MM.1S (cell line): ENCODE measurements around the gene SGMS1.

Experiments used
- EZH2 ChIP-seq: fragments of 300-600 bp; sonication (generic); optimal IDR thresholded peaks from 2 replicates; pipeline ENCODE3; 2017; ENCODE audit warnings: low read depth, mild to moderate bottlenecking, antibody characterized with exemption, low read length, mixed read lengths
- TF ChIP-seq, protein P1 (sequence below): fragments of 300-600 bp; sonication (generic); IDR thresholded peaks from 2 replicates; pipeline ENCODE4 v1.5.1; 2016; ENCODE audit warnings: antibody characterized with exemption, low read length, mixed read lengths

DNA sequence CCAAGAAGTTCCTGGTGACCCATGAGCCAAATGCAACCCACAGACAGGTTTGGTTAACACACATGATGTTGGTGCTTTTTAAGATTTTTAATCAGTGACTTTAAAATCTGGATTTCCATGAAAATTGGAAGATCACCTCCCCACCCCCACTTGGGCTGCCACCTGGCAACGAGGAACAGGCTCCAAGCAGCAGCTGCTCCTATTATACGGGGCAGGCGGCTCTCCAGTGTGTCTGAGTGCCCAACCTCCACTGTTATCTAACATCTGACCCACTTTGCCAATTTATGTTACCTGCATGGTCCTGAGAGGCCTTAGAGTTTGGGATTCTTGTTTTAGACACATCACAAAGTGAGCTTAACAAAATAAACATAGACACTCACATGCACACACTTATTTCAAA lies 56.4 kb downstream of the SGMS1 start:
- TF ChIP-seq, protein P1, sequence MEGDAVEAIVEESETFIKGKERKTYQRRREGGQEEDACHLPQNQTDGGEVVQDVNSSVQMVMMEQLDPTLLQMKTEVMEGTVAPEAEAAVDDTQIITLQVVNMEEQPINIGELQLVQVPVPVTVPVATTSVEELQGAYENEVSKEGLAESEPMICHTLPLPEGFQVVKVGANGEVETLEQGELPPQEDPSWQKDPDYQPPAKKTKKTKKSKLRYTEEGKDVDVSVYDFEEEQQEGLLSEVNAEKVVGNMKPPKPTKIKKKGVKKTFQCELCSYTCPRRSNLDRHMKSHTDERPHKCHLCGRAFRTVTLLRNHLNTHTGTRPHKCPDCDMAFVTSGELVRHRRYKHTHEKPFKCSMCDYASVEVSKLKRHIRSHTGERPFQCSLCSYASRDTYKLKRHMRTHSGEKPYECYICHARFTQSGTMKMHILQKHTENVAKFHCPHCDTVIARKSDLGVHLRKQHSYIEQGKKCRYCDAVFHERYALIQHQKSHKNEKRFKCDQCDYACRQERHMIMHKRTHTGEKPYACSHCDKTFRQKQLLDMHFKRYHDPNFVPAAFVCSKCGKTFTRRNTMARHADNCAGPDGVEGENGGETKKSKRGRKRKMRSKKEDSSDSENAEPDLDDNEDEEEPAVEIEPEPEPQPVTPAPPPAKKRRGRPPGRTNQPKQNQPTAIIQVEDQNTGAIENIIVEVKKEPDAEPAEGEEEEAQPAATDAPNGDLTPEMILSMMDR, result no peak
- no peak for TF ChIP-seq EZH2
